GM12801 (cell line): ENCODE data around the gene PRKAG3.

Source experiments
- CTCF ChIP-seq: IDR thresholded peaks from one replicate; pipeline ENCODE4 v1.5.1; 2011; ENCODE audit warnings: control low read depth; ENCODE audit not compliant: insufficient read length; ENCODE audit errors: extremely low read depth

PRKAG3 gene

DNA sequence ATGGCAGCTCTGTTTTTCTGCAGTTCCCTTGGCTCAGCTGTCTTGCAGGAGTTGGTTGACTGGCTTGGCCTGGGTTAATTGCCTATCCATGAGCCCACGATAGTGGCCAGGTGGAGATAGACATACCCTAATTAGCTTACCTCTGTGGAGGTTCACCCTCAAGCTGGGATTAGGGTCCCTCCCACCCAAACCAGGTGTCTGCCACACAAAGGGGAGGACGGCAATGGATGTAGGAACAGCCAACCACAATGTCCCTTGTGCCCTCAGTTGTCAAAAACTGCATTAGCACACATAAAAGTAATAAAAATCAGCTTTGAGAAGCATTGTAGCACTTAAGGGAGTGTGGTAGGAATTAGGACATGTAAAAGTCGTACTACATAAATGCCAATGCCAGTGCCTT is 45.5 kb downstream of the PRKAG3 start:
- TF ChIP-seq CTCF, result no peak

DNA sequence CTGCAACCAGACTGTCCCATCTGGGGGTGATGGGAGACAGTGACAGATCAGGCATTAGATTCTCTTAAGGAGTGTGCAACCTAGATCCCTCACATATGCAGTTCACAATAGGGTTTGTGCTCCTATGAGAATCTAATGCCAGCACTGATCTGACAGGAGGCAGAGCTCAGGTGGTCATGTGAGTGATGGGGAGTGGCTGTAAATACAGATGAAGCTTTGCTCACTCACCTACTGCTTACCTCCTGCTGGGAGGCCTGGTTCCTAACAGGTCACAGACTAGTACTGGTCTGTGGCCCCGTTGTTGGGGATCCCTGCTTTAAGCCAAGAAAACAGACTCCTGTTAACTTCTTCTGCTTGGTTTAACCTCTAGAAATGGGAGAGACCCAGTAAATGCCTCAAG is 46.5 kb downstream of the PRKAG3 start:
- TF ChIP-seq CTCF, result no peak

DNA sequence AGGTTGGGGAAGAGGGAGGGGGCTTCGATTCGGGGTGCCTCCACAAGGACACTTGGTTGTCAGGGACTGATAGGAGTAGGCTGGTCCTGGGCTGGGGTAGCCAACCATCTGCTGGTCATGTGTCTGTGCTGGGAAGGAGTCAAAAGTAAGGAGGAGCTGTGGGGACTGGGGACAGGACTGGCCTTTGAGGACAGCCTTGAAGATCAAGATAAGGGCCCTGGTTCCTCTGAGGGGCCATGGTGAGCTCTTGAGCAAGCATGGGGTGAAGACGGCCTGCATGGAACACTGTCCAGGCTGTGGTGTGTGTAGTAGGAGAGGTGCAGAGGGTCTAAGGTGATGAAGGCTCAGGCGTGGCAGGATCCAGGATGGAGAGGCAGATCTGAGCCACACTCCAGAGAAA is 47.9 kb downstream of the PRKAG3 start:
- no peak for TF ChIP-seq CTCF

DNA sequence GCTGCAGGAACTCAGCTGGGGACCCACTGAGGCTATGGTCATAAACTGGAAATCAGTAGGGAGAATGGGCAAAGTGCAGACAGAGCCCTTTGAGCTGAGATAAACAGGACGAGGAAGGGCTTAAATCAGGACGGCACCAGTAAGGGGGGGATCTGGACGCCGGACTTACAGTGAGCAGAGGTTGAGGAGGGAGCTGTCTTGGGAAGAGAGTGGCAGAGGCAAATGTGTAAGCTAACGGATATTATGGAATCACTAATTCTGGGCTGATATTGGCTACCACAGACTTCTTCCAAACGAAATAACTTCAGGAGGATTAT is 49.1 kb downstream of the PRKAG3 start:
- TF ChIP-seq CTCF, result no peak

GRCh38 chr2:218781691-218782527 is 49.7 kb downstream of the PRKAG3 start, which contains the start of gene CYP27A1:
CYP27A1 (plus strand) TSS chr2:218782147; CDS start chr2:218782183, 36 bp downstream.
- TF ChIP-seq CTCF, result no peak

DNA sequence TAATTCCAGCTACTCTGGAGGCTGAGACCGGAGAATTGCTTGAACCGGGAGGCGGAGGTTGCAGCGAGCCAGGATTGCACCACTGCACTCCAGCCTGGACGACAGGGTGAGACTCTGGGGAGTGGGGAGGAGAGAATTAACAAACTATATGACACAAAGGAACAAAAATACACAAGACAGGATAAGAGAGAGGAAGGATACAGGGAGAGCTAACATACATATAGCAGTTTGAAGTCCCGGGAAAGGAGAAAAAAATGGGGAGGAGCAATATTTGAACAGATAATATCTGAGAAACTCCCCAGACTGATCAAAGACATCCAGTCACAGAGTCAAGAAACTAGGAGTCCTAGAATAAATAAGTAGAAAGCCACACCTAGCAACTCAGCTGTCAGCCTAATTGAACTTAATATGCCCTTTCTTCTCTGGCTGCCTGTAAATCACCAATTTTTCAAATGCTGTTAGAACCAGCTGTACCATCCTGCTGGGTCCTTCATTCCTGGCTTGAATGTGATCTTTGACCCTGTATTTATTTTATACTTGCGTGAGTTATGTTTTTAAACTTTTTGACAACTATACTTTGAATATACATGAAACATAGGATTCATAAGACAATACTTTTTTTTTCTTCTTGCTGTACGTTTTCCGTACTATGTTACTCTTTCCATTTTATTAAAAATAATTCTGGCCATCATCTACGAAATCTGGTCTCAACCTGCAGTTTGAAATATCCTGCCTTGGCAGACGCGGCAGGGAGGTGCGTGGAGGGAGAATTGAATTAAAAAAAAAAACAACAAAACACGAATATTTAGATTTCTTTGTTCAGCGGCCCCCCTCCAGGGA is 50.5 kb downstream of the PRKAG3 start:
- no peak for TF ChIP-seq CTCF

DNA sequence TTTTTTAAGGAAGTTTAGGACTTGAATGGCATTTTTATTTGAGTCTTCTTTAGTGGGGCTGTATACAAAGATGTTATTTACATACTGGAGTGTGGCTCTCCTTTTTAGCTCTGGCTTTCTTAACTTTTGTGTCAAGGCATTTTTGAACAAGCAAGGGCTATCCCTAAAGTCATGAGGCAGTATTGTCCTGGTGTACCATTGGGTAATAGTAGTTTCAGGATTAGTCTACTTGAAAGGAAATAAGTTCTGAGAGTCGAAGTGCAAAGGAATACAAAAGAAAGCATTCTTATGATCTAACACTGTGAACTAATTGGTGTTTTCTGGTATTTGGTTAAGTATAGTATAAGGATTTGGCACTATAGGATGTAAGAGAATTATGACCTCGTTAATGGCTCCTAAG is 51.6 kb downstream of the PRKAG3 start:
- no peak for TF ChIP-seq CTCF
